EH (cell line): Measurements from ENCODE around the gene RALB.
"Not testable (repeated sequence)": the region's sequence is repeated elsewhere in the genome, so short reads cannot be mapped to it uniquely, and the experiment has no call there.

ENCODE experiments used
- DNase-seq: peaks from one replicate; pipeline ENCODE4 v3.0.0-alpha.2; 2015; ENCODE audit warnings: low read depth

RALB gene

GRCh38 chr2:120243211-120243610 lies 9.4 kb upstream of the RALB start:
- peak; percentile 79 for DNase-seq

- no peak for DNase-seq
Observed at GRCh38 chr2:120243875-120244553, 8.6 kb upstream of the RALB start.

DNA sequence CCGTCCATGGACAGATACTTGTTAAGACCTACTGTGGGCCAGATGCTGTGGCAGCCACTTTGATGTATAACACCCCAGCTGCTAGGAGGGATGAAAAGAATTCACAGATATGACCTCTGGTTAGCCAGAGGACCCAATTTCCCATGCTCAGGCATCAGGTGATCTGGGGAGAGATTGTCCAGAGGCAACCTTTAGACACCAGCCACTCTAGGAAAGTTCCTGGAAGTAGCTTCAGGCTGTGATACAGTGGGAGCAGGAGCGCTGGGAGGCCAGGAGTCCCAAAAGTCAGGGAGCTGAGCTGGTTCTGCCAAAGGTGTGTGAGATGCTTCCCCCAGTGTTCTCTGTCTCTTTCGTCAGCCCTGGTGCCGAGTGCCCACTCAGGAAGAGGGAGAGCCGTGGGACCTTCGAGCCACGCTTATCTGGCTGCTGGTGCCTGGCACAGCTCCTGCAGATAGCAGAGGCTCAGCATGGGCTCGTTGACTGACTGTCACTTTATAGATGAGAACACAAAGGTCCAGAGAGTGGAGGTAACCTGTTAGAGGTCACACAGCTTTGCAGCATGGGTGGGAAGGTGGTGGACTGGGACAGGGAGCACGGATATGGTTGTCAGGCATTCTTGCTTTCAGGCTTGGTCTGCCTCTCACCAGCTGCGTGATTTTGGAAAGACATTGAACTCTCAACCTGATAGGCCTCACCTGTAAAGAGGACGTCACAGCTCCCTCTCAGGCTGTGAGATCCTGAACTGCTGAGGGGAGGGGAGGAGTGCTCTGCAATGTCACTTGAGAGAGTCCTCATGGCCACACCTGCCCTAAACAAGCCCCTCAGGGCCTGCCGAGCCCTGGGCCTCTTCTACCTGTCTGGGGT lies 7.8 kb upstream of the RALB start:
- no peak for DNase-seq

- DNase-seq = peak; percentile 76
Observed at GRCh38 chr2:120245520-120246332, 6.9 kb upstream of the RALB start.

- DNase-seq = peak; percentile 25
Observed at GRCh38 chr2:120246546-120247300, 5.9 kb upstream of the RALB start.

DNA sequence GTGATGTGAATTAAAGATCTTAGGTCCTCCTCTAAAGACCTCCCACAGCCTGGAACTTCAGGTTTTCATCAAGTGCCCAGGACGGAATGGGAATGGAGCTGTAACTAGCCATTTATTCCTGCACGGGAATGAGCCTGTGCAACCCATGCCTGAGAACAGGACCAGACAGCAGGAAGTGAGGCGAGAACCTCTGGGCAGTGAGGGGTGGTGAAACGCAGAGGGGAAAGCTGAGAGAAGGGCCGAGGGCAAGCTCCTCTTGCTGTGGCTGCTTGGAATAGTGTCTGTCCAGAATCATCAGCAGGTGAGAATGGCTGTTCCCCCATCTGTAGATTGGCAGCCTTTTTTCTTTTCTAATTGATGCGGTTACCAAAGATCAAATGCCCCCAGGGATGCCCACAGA lies 4.8 kb upstream of the RALB start:
- no peak for DNase-seq

DNA sequence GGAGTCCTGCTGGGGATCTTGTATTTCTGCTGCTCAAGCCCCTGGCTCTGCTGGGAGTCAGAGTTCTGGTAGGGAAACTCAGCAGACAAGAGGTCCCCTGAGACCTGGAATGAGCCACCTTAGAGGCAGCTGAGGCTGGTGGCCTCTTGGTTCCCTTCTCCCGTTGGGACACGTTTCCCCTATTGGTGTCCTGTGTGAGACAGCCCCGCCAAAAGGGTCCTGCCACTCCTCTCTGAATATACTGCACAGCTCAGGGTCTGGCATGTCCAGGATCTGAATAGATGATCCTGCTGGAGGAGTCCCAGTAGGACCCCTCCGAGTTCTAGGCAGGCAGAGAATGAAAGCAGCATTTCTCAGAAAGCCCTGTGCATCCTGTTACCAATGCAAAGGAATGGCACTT lies 2.0 kb upstream of the RALB start:
- DNase-seq = no peak

GRCh38 chr2:120251078-120251477 lies 1.6 kb upstream of the RALB start:
- DNase-seq = no peak

GRCh38 chr2:120251880-120252224 lies 800 bp upstream of the RALB start:
- DNase-seq = peak; percentile 24

GRCh38 chr2:120253021-120253882 lies 600 bp downstream of the RALB start:
- DNase-seq = peak; percentile 86

GRCh38 chr2:120254178-120254577 lies 1.5 kb downstream of the RALB start:
- no peak for DNase-seq

DNA sequence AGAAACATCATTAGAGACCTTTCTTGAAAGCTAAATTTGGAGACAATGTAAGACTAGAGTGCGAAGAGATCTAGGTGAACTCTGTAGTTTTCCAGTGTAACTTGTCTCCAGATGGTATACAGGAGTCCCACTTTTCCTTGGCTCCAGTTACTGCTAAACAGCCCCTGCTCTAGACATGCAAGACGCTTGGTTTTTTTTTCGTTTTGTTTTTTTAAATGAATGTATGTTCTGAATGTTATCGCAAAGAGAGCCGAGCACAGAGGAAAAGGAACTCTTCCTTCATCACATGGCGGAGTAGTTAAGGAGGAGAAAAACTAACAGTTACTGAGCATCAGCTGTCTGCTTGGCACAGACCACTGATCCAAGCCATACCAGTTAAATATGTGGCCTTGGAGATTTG lies 2.4 kb downstream of the RALB start:
- DNase-seq = no peak

DNA sequence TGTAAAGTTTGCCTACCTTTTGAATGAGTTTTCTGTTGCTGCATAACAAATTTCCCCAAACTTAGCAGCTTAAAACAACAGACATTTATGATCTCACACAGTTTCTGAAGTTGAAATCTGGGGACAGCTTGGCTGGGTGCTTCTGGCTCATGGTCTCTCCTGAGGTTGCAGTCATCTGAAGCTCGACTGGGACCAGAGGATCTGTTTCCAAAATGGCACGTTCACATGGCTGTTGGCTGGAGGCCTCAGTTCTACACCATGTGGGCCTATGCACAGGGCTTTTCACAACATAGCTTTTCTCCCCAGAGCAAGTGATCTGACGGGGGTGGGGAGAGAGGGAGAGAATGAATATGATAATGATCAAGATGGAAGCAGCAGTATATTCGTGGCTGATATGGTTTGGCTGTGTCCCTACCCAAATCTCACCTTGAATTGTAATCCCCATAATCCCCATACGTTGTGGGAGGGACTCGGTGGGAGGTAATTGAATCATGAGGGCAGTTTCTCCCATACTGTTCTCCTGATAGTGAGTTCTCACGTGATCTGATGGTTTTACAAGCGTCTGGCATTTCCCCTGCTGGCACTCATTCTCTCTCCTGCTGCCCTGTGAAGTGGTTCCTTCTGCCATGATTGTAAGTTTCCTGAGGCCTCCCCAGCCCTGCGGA lies 3.5 kb downstream of the RALB start:
- DNase-seq = no peak

GRCh38 chr2:120256651-120257000 lies 4.0 kb downstream of the RALB start:
- DNase-seq = no peak

DNA sequence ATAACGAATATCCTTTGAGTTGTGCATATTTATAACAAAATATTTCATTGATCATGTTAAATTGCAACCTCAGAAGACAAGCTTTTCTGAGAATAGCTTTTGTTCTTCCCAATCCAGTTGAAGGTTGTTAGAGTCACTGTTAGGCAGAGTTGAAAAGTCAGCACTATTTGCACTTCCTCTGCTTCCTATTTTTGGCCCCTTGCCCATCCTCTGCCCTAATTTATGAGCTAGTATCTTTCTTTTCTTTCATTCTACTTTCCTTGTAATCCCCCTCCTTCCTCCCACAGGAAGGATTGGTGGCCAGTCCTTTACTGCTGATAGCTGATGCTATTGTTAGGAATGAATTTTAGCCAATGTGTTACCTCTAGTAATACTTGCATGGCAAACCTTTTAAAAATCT lies 4.9 kb downstream of the RALB start:
- no peak for DNase-seq

DNA sequence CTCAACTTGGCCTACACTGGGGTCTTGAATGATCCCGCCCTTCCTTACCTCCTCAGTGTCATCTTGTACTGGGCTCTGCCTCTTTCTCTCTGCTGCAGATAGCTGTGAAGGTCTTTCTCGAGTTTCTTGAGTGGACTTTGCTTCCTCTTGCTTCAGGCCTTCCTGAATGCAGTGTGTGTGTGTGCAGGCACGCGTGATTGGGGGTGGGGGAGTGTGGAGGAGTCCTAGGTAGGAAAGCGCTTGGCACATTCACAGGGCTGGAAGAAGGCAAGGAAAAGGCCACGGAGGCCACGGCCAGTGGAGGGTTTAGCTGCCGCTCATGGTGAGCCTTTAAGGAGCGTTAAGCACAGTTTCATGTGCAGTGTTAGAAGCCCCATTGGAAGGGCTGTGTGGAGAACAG lies 5.5 kb downstream of the RALB start:
- DNase-seq = no peak

DNA sequence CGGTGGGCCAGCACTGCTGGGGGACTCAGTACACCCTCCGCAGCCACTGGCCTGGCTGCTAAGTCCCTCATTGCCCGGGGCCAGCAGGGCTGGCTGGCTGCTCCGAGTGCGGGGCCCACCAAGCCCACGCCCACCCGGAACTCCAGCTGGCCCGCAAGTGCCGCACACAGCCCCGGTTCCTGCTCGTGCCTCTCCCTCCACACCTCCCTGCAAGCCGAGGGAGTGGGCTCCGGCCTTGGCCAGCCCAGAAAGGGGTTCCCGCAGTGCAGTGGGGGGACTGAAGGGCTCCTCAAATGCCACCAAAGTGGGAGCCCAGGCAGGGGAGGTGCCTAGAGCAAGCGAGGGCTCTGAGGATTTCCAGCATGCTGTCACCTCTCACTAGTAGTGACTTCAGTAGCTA lies 7.3 kb downstream of the RALB start:
- not testable (repeated sequence) for DNase-seq

DNA sequence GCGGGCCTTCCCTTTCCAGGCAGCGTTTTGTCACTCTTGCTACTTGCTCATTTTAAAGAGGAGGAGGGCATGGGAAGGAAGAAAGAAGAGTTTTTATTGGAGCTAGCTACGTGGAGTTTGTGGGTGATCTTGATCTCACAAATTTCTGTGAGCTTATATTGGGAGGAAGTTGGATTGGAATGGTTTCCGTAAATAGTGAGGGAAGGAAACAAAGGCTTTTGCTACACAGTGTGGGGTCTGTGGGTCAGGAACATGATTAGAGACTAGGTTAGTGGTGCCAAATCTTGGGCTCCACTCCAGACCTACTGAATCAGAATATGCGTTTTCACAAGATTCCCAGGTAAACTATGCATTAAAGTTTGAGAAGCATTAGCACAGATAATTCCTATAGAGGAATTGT lies 8.1 kb downstream of the RALB start:
- DNase-seq = no peak

- no peak for DNase-seq
Observed at GRCh38 chr2:120261387-120262006, 8.8 kb downstream of the RALB start.

- no peak for DNase-seq
Observed at GRCh38 chr2:120262150-120262549, 9.5 kb downstream of the RALB start.
